Suprapubic skin (tissue), 4 donors: ENCODE measurements around the gene PLA2G6.

ENCODE experiments used
- POLR2A ChIP-seq, 2 donors: fragments of 450-650 bp; IDR thresholded peaks; one replicate each; pipeline ENCODE4 v1.6.1; 2017; ENCODE audit warnings: antibody characterized with exemption in 2 of 2, mild to moderate bottlenecking in 2 of 2, moderate library complexity in 2 of 2
- POLR2AphosphoS5 ChIP-seq, 3 donors: sonication (generic); formaldehyde crosslinking; IDR thresholded peaks; one replicate each; pipeline ENCODE4 v1.6.1; 2017; ENCODE audit warnings: antibody characterized with exemption in 3 of 3
- TF ChIP-seq, protein P1 (sequence below), 2 donors: fragments of 200-600 bp in 1 of 2; fragments of 450-650 bp in 1 of 2; sonication (generic) in 1 of 2; IDR thresholded peaks; one replicate each; pipeline ENCODE4 v1.5.1; 2016 to 2019; ENCODE audit warnings: antibody characterized with exemption in 2 of 2, mild to moderate bottlenecking in 1 of 2, moderate library complexity in 1 of 2

DNA sequence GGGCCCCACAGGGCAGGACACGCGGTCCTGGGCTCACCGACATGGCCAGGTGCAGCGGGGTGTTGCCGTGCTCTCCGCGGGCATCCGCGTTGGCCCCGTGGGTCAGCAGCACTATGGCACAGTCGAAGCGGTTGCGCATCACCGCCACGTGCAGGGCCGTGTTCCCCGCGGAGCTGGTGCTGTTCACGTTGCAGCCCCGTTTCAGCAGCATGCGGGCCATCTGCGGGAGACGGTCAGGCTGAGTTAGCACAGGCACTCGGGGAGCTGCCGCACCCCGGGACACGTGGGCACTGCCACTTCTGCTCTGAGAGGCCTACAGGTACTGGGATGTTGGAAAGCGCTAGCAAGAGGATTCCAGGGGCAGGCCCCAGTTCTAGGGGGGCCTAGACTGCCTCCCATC lies 48.8 kb downstream of the PLA2G6 start:
- TF ChIP-seq, protein P1, sequence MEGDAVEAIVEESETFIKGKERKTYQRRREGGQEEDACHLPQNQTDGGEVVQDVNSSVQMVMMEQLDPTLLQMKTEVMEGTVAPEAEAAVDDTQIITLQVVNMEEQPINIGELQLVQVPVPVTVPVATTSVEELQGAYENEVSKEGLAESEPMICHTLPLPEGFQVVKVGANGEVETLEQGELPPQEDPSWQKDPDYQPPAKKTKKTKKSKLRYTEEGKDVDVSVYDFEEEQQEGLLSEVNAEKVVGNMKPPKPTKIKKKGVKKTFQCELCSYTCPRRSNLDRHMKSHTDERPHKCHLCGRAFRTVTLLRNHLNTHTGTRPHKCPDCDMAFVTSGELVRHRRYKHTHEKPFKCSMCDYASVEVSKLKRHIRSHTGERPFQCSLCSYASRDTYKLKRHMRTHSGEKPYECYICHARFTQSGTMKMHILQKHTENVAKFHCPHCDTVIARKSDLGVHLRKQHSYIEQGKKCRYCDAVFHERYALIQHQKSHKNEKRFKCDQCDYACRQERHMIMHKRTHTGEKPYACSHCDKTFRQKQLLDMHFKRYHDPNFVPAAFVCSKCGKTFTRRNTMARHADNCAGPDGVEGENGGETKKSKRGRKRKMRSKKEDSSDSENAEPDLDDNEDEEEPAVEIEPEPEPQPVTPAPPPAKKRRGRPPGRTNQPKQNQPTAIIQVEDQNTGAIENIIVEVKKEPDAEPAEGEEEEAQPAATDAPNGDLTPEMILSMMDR (IDR thresholded peaks at IDR 0.05), result no peak
- TF ChIP-seq POLR2A (IDR thresholded peaks at IDR 0.05) (no peak), POLR2AphosphoS5 (IDR thresholded peaks at IDR 0.05) (no peak)
